CD4-positive, alpha-beta T cell treated with Interleukin-12 subunit alpha and Interleukin-12 subunit beta, for 1 hour (primary cell): ENCODE measurements around the gene GTF2IRD1.
"Not testable (repeated sequence)": the region's sequence is repeated elsewhere in the genome, so short reads cannot be mapped to it uniquely, and the experiment has no call there.

ENCODE experiments used
- DNase-seq: peaks from one replicate; pipeline ENCODE4 v3.0.0-alpha.2; 2020

The GTF2IRD1 gene

DNA sequence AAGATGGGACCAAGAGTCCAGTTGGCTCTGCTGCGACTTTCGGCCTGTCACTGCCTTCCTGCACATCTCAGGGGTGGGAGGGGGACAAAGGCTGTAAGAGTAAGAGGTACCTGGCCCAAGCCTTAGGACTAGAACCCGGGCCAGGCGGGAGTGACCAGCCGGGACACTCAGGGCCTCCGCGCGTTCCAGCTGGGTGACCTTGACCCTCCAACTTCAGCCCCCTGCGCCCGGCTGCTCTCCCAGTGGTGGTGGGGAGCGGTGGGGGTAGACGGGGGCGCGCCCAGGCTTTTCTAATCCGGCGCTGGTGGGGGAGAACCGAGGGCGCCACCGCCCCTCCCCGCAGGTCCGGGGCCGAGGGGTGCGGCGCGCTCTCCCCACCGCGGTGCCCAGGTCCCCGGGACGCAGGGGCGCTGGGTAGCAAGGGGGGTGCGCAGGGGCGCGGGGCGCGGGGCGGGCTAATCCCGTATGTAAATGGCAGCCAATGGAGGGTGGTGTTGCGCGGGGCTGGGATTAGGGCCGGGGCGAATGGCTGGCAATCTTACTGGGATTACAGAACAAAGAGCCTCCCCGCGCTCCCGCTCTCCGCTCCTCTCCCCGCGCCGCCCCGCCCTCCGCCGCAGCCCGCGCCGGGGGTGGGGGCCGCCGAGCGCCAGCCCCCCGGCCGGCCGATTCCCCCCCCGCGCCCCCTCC lies at the start of gene GTF2IRD1:
Gene GTF2IRD1 (plus strand): TSS at position 585 of the 690 bp plus-strand sequence. CDS start 54,175 bp downstream, outside the sequence.
- DNase-seq = peak; percentile 48

GRCh38 chr7:74404388-74404700 lies 49.4 kb upstream of the GTF2IRD1 start:
- DNase-seq = no peak

GRCh38 chr7:74404741-74405140 lies 49.0 kb upstream of the GTF2IRD1 start:
- DNase-seq = no peak

- no peak for DNase-seq
Measured at GRCh38 chr7:74405191-74405898, 48.4 kb upstream of the GTF2IRD1 start.

GRCh38 chr7:74405899-74406512 lies 47.7 kb upstream of the GTF2IRD1 start:
- no peak for DNase-seq

DNA sequence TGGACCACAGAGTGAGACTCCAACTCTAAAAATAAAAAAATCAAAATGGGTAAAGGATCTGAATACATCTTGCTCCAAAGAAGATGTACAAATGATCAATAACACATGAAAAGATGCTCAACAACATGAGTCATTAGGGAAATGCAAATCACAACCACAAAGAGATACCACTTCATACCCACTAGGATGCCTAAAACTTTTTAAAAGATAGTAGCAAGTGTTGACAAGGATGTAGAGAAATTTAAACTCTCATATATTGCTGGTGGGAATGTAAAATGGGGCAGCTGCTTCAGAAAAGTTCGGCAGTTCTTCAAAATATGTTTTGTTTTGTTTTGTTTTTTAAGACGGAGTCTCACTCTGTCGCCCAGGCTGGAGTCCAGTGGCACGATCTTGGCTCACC lies 45.7 kb upstream of the GTF2IRD1 start:
- no peak for DNase-seq

DNA sequence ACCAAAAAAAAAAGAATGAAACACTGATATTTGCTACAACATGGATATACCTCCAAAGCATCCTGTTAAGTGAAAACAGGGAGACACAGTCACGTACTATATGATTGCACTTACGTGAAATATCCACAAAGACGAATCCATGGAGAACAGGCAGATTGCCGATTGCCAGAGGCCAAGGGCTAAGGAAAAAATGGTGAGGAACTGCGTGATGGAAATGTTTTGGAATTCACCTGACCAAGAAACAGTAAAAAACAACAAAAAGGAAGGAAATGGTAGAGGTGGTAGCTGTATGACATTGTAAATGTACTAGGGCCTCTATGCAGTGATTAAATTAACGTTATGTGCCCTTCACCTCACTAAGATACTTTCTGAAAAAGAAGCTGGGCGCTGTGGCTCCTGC lies 44.1 kb upstream of the GTF2IRD1 start:
- DNase-seq = no peak

- no peak for DNase-seq
Measured at GRCh38 chr7:74410772-74411171, 42.9 kb upstream of the GTF2IRD1 start.

DNA sequence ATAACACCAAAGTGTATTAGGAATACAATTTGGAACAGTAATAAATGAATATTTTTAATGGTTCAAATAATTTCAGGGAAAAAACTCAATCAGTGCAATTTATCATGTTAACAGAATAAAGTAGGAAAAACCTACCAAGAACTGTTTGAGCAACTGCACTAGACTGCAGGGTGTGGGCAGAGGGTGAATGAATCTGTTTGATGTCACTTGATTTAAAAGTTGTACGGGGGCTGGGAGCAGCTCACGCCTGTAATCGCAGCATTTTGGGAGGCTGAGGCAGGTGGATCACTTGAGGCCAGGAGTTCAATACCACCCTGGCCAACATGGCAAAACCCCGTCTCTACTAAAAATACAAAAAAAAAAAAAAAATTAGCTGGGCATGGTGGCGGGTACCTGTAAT lies 42.1 kb upstream of the GTF2IRD1 start:
- DNase-seq = not testable (repeated sequence)

DNA sequence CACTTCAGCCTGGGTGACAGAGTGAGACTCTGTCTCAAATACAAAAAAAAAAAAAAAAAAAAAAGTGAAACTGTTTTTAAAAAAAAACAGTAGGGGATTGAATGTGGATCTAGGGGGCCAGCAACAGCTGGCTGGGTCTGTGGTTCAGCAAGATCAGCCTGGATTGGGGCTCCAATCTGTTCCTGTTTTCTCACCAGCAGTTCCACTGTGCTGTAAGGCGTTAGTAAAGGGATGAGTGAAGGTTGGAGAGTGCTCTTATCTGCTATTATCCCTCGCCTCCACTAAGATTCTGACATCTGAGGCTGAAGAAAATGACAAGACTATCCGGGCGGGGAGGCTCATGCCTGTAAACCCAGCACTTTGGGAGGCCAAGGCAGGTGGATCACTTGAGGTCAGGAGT lies 41.6 kb upstream of the GTF2IRD1 start:
- DNase-seq = no peak

DNA sequence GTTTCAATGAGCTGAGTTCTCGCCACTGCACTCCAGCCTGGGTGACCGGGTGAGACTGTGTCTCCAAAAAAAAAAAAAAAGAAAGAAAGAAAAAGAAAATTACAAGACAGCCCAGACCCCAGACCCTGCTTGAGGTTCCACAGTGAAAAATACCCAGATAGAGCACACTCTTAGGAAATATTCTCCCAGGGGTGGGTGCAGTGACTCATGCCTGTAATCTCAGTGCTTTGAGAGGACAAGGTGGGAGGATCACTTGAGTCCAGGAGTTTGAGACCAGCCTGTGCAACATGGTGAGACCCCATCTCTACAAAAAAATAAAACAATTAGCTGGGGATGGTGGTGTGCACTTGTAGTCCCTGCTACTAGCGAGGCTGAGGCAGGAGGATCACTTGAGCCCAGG lies 41.1 kb upstream of the GTF2IRD1 start:
- DNase-seq = no peak

DNA sequence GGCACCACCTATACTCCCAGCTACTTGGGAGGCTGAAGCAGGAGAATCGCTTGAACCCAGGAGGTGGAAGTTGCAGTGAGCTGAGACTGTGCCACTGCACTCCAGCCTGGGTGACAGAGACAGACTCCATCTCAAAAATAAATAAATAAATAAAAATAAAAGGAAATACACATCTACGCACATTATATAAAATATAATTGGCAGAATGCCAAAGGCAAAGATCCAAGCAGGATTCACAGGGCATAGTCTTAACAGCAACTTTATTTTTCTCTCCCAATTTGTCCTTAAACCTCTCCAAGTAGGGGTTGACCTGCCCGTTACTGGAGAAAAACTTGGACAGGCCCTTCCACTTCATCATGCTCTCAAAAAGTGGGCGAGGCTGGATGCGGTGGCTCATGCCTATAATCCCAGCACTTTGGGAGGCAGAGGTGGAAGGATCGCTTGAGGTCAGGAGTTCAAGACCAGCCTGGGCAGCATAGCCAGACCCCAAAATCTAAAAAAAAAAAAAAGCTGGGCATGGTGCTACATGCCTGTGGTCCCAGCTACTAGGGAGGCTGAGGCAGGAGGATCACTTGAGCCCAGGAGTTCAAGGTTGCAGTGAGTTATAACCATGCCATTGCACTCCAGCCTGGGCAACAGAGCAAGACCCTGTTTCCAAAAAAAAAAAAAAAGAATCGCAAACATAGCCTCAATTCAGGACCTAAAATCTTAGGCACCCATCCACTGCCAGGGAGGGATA lies 38.9 kb upstream of the GTF2IRD1 start:
- DNase-seq = not testable (repeated sequence)

- peak; percentile 57 for DNase-seq
Measured at GRCh38 chr7:74417419-74417971, 36.2 kb upstream of the GTF2IRD1 start.

DNA sequence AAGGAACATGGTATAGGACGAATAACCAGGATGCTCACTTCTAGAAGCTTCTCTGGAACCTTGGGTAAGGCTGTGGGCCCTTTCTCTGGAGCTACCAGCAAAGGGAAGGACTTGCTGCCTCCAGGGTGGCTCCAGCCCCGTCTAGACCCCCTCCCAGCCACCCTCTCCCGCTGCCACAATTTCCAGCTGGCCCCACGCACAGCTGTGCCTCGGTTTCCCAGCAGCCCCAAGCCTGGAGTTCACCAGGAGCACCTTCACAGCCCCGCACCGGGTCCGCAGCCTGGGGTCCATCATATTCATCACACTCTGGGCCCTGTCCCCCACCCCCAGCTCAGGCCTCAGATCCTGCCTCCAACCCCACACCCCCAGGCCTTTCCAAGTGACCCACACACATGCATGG lies 35.6 kb upstream of the GTF2IRD1 start:
- DNase-seq = no peak

- no peak for DNase-seq
Measured at GRCh38 chr7:74418538-74418937, 35.2 kb upstream of the GTF2IRD1 start.

- DNase-seq = not testable (repeated sequence)
Measured at GRCh38 chr7:74419232-74419631, 34.5 kb upstream of the GTF2IRD1 start.

DNA sequence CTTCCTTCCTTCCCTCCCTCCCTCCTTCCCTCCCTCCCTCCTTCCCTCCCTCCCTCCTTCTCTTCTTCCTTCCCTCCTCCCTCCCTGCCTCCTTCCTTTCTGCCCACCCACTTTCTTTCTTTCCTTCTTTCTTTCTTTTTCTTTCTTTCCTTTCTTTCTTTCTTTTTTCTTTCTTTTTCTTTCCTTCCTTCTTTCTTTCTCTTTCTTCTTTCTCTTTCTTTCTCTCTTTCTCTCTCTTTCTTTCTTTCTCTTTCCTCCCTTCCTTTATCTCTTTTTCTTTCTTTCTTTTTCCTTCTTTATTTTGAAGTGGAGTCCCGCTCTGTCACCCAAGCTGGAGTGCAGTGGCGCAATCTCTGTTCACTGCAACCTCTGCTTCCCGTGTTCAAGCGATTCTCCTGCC lies 33.7 kb upstream of the GTF2IRD1 start:
- DNase-seq = no peak

GRCh38 chr7:74424291-74424880 lies 29.3 kb upstream of the GTF2IRD1 start:
- DNase-seq = no peak

- DNase-seq = no peak
Measured at GRCh38 chr7:74428023-74428422, 25.7 kb upstream of the GTF2IRD1 start.

DNA sequence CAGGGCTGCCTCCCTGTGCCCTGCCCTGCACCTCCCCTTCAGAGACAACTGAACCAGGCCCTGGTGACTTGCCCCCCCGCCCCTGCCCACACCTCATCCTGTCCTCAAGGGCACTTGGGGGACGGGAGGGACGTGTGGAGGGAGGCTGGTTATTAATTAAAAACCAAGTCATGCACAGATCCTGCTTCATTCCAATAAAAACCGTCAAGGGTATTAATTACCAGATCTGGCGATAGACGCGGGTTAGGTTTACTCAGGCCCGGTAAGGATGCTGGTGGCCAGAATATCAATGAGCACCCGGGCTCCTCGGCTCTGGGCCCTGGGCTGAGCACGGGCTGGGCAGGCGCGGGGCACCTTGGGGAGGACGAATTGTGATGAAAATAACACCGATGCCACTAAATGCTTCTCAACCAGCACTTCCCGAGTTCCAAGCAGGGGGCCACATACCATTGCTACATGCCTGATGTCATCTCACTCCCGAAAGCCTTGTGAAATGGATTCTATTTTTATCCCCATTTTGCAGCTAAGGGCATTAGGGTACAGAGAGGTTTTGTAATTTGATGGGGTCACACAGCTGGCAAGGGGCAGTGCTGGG lies 24.5 kb upstream of the GTF2IRD1 start:
- no peak for DNase-seq

- DNase-seq = not testable (repeated sequence)
Measured at GRCh38 chr7:74430409-74430808, 23.3 kb upstream of the GTF2IRD1 start.

GRCh38 chr7:74430961-74431466 lies 22.7 kb upstream of the GTF2IRD1 start:
- DNase-seq = no peak
